PC-3 (cell line): ENCODE data around the gene ENTPD1.

ENCODE experiments used
- CTCF ChIP-seq: fragments of 300-600 bp; sonication (generic); conservative IDR thresholded peaks from 2 replicates; pipeline ENCODE4 v1.5.1; 2017; ENCODE audit warnings: antibody characterized with exemption, low read depth, mild to moderate bottlenecking, low read length
- EZH2 ChIP-seq: fragments of 300-600 bp; sonication (generic); IDR thresholded peaks from one replicate; pipeline ENCODE4 v1.6.1; 2017; ENCODE audit warnings: antibody characterized with exemption, mild to moderate bottlenecking, low read length; ENCODE audit not compliant: unreplicated experiment

GRCh38 chr10:95820363-95820762 lies 64.4 kb downstream of the ENTPD1 start:
- no peak for TF ChIP-seq CTCF
- TF ChIP-seq EZH2 = no peak
